ENCODE measurements around the gene WNT1.

- TF ChIP-seq POLR2A (IDR thresholded peaks at IDR 0.05) (no peak), CTCF (IDR thresholded peaks at IDR 0.05) (no peak), EP300 (IDR thresholded peaks at IDR 0.05) (no peak)
Observed at GRCh38 chr12:48999371-49000131, 21.4 kb downstream of the WNT1 start, which contains the start of gene DDN.

All from ovary (tissue), 3 donors.